Left ventricle myocardium inferior (tissue), 1 donor: ENCODE results near the gene GUCD1. TPM values are rescaled to one million over a fixed set of nuclear protein-coding genes. Genes with fewer than 3 reads are reported as not detected.

Experiments
- DNase-seq: peaks from one replicate; pipeline ENCODE4 v3.0.0-alpha.2; 2020
- H3K27ac ChIP-seq: fragments of 200-600 bp; replicated peaks from 2 replicates; pipeline ENCODE4 v1.8.0; 2021
- H3K27me3 ChIP-seq: fragments of 200-600 bp; 2 replicates; pipeline ENCODE4 v1.8.0; 2021; ENCODE audit warnings: low read depth
- H3K36me3 ChIP-seq: fragments of 200-600 bp; 2 replicates; pipeline ENCODE4 v1.8.0; 2021
- H3K4me1 ChIP-seq: fragments of 200-600 bp; 2 replicates; pipeline ENCODE4 v1.8.0; 2021
- H3K4me3 ChIP-seq: fragments of 200-600 bp; 2 replicates; pipeline ENCODE4 v1.8.0; 2021; ENCODE audit warnings: mild to moderate bottlenecking, moderate library complexity
- H3K9me3 ChIP-seq: fragments of 200-600 bp; replicated peaks from 2 replicates; pipeline ENCODE4 v1.8.0; 2021
- intact Hi-C: fragments of 100-400 bp; cut with micrococcal nuclease; formaldehyde crosslinking; loops from one replicate; pipeline ENCODE4 v1.11.0; 2022
- total RNA-seq: library from RNA; stranded (reverse); fragmentation: NEBNext Ultra II Directional; extraction: Animal tissue kit (Norgen Biotek cat#: 25700); gene quantifications from one replicate; pipeline ENCODE4 v1.2.1, GENCODE V29; 2021
- TF ChIP-seq, protein P1 (sequence below): fragments of 200-600 bp; IDR thresholded peaks from 2 replicates; pipeline ENCODE4 v1.8.0; 2021; ENCODE audit warnings: antibody characterized with exemption, mild to moderate bottlenecking, borderline replicate concordance
- donor health status: DM: no; HTN: yes; CAD: no; lungs with severe emphysema.

GUCD1 gene
- total RNA-seq, 1 donor from 2014 or later = 203 TPM

DNA sequence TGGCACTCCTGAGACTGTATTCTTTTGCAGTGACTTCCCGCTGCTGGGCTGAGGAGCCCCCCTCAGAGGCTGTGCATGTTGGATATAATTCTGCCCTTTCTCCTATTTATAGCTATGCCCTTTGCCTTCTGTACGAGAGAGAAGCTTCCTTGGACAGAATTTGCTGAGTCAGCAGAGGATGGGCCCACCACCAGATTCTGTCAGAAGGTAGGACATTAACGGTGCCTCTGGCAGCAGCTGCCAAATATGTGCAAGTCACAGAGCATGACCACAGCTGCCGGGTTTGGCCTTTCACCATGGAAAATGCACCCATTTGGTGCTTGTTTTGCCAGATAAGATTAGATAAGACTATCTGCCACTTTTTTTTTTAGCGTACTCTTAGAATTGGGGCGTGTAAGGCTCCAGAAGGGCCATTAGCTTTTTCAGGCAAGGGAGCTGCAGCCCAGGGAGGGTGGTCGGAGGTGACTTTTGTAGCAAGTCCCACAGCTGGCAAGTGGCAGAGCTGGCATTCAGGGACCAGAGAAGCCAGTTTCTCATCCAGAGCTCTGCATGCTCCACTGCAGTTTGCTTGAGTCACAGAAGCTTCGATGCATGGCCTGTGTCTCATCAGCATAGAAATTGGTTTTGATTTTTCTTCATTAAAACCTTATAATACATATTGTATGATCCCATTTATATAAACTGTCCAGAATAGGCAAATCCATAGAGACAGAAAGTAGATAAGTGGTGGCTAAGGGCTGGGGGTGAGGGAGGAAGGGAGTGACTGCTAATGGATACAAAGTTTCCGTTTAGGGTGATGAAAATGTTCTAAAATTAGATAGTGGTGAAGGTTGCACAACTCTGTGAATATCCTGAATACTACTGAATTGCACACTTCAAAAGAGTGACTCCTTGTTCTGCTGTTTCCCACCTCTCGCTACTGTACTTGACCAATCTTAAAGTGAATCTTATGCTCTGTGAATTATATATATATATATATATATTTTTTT is 44.0 kb downstream of the GUCD1 start:
- TF ChIP-seq, protein P1, sequence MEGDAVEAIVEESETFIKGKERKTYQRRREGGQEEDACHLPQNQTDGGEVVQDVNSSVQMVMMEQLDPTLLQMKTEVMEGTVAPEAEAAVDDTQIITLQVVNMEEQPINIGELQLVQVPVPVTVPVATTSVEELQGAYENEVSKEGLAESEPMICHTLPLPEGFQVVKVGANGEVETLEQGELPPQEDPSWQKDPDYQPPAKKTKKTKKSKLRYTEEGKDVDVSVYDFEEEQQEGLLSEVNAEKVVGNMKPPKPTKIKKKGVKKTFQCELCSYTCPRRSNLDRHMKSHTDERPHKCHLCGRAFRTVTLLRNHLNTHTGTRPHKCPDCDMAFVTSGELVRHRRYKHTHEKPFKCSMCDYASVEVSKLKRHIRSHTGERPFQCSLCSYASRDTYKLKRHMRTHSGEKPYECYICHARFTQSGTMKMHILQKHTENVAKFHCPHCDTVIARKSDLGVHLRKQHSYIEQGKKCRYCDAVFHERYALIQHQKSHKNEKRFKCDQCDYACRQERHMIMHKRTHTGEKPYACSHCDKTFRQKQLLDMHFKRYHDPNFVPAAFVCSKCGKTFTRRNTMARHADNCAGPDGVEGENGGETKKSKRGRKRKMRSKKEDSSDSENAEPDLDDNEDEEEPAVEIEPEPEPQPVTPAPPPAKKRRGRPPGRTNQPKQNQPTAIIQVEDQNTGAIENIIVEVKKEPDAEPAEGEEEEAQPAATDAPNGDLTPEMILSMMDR = no peak
- DNase-seq = peak; percentile 25
- no peaks in the 10 kb centered on the region for H3K9me3 ChIP-seq
- H3K36me3 ChIP-seq = no peaks in the 10 kb centered on the region
- no peak overlapping the region for H3K4me3 ChIP-seq
- intact Hi-C loops = no loop called here
- H3K27me3 ChIP-seq = no peaks in the 10 kb centered on the region
- peak overlapping the region; percentile 50 for H3K27ac ChIP-seq
- peaks cover 34% of the 10 kb centered on the region for H3K4me1 ChIP-seq

DNA sequence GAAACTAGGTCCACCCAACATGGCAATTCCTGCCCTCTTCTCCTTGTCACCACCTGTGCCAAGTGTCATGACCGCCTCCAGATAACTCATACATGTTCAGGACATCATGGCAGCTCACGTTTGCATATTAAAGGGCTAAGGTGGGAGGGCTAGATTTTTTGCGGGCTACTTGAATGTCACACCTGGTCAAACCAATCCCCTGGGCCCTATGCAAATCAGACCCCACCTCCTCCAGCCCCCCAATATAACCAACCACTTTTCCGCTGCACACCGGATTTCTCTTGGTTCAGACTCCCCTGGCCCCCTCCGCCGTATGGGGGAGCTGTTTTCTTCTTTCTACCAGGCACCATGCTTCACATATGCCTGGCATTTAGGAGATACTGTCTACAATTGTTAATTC is 47.2 kb downstream of the GUCD1 start:
- Histone ChIP-seq H3K9me3 (no peaks in the 10 kb centered on the region), H3K27me3 (no peaks in the 10 kb centered on the region), H3K36me3 (no peaks in the 10 kb centered on the region), H3K4me3 (no peak overlapping the region), H3K4me1 (peaks cover 34% of the 10 kb centered on the region), H3K27ac (no peak overlapping the region)
- DNase-seq = no peak
- intact Hi-C loops = no loop called here
- TF ChIP-seq, protein P1 = no peak

DNA sequence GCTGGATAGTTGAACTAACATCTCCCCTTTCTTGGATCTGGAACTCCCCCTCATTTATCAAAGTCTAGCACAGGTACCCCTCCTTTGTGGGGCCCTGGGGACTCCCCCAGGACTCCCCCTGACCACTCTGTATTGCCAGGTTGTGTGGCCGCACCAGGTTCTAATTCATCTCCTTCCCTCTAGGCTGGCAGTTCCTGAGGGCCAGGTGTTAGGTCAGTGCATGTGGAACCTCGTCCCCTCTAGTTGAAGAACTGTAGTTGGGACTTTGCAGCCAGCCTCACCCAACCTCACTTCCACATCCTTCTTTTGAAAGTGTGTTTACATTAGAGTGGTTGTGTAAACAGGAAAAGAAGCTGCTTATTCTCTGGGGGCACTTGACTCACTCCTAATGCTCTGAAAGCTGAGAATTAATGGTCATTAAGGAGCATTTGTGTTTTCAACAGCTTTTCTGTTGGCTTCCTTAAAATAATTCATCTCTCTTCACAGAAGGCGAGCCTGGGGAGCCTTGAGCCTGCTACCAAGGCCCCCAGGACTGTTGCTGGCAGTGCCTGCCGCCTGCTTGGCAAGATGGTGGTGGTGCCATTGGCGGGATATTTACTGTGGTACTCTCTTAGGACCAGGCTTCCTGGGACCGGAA is 48.0 kb downstream of the GUCD1 start:
- TF ChIP-seq, protein P1 = no peak
- no peaks in the 10 kb centered on the region for H3K27me3 ChIP-seq
- H3K4me1 ChIP-seq = peaks cover 33% of the 10 kb centered on the region
- H3K4me3 ChIP-seq = no peak overlapping the region
- intact Hi-C loops = no loop called here
- no peak overlapping the region for H3K27ac ChIP-seq
- no peaks in the 10 kb centered on the region for H3K9me3 ChIP-seq
- H3K36me3 ChIP-seq = no peaks in the 10 kb centered on the region
- no peak for DNase-seq

DNA sequence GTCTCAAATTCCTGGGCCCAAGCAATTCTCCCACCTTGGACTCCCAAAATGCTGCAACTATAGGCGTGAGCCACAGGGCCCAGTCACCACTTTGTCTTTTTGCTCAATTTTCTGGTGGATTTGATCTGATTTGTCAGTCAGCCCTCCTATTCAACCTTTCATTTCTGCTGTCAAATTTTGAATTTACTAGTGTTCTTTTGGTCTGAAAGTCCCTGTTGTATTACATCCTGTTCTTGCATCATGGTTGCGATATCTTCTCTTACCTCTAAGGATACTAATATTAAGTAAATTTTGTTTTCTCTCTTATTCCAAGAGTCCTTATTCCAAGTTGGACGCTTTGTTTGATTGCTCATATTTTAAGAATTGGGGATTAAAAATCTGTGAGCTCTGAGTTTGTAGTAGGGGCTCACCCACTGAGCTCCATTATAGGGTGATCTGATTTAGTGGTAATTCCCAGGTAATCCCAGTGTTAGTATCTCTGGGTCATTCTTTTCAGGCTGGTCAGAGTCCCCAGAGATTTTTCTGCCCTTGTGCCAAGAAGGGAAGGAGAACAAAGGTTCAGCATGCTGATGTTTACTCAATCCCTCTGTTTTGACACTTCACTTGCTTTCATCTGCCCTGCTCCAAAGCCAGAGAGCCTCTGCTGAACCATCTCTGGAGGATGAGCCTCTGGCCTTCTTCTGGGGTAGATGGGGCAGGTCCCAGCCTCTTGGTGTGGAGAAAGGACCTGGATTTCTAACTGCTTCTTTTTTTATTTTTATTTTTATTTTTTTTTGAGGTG is 49.8 kb downstream of the GUCD1 start:
- Histone ChIP-seq H3K4me1 (peaks cover 33% of the 10 kb centered on the region), H3K36me3 (no peaks in the 10 kb centered on the region), H3K4me3 (no peak overlapping the region), H3K27ac (no peak overlapping the region), H3K27me3 (no peaks in the 10 kb centered on the region), H3K9me3 (no peaks in the 10 kb centered on the region)
- intact Hi-C loops = no loop called here
- DNase-seq = no peak
- TF ChIP-seq, protein P1 = no peak

DNA sequence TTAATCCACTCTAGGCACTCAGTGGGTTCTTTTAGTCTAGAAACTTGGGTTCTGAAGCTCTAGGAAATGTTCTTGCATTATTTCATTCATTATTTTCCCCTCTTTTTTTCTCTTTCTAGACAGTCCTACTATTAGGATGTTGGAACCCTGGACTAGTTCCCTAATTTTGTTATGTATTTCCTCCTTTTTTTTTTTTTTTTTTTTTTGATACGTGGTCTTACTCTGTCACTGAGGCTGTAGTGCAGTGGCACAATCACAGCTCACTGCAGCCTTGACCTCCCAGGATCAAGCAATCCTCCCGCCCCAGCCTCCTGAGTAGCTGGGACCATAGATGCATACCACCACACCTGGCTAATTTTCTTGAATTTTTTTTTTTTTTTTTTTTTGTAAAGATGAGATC is 50.4 kb downstream of the GUCD1 start:
- TF ChIP-seq, protein P1 = no peak
- no peak for DNase-seq
- Histone ChIP-seq H3K27me3 (no peaks in the 10 kb centered on the region), H3K36me3 (no peaks in the 10 kb centered on the region), H3K4me1 (peaks cover 33% of the 10 kb centered on the region), H3K4me3 (no peak overlapping the region), H3K27ac (no peak overlapping the region), H3K9me3 (no peaks in the 10 kb centered on the region)
- intact Hi-C loops = no loop called here
